VCaP (cell line): Measurements from ENCODE around the gene HCK.

Source experiments
- H3K27ac ChIP-seq: fragments of 450-650 bp; 2 replicates; pipeline ENCODE4 v1.5.1; 2017
- TF ChIP-seq, protein P1 (sequence below): fragments of 450-650 bp; conservative IDR thresholded peaks from 2 replicates; pipeline ENCODE4 v1.5.1; 2017; ENCODE audit warnings: mild to moderate bottlenecking, moderate library complexity

The HCK gene

DNA sequence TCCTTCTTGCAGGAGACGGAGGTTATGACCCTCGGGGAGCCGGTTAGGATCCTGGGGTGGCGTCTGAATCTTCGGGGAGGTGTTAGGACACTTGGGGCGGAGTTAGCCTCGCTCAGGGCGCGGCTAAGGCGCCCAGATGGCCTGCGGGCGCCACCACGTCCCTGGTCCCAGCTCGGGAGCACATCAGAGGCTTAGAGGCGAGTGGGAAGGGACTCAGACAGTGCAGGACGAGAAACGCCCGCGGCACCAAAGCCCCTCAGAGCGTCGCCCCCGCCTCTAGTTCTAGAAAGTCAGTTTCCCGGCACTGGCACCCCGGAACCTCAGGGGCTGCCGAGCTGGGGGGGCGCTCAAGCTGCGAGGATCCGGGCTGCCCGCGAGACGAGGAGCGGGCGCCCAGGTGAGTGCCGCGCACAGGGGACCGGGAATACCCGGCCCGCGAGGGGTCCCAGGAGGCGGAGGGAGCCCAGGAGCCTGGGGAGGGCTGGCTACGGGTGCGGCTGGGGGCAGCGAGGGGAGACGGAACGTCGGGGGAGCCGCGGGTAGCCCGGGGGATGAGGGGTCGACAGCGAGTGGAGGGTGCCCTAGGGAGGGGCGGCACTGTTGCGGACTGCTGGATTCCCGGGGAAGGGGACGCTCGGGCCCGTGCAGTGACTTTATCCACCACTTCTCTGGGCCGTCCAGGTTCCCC is at the start of gene HCK:
Gene HCK, plus strand, starts transcription at position 153 of the 688 bp plus-strand sequence.
- TF ChIP-seq, protein P1, sequence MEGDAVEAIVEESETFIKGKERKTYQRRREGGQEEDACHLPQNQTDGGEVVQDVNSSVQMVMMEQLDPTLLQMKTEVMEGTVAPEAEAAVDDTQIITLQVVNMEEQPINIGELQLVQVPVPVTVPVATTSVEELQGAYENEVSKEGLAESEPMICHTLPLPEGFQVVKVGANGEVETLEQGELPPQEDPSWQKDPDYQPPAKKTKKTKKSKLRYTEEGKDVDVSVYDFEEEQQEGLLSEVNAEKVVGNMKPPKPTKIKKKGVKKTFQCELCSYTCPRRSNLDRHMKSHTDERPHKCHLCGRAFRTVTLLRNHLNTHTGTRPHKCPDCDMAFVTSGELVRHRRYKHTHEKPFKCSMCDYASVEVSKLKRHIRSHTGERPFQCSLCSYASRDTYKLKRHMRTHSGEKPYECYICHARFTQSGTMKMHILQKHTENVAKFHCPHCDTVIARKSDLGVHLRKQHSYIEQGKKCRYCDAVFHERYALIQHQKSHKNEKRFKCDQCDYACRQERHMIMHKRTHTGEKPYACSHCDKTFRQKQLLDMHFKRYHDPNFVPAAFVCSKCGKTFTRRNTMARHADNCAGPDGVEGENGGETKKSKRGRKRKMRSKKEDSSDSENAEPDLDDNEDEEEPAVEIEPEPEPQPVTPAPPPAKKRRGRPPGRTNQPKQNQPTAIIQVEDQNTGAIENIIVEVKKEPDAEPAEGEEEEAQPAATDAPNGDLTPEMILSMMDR, result no peak
- H3K27ac ChIP-seq, result no peak within 1 kb of the TSS

GRCh38 chr20:32003325-32003724 is 48.7 kb upstream of the HCK start:
- H3K27ac ChIP-seq, result no peak overlapping the region
- TF ChIP-seq, protein P1, result no peak

DNA sequence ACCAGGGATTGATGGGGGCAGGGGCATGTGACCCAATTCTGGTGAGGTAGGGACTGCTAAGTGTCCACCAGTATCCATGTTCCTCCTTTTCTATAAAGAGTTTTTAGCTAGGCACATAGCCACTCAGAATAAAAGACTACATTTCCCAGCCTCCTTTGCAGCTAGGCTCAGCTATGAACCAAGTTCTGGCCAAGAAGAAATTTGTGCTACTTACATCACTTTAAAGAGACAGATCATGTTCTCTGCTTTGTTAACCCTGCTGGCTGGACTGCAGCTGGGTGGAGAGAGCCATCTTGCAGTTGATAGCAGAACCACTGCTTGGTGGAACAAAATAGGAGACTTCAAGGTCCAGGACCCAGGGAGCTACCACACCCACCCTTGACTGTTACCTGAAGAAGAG is 47.1 kb upstream of the HCK start:
- no peak overlapping the region for H3K27ac ChIP-seq
- TF ChIP-seq, protein P1, result no peak

DNA sequence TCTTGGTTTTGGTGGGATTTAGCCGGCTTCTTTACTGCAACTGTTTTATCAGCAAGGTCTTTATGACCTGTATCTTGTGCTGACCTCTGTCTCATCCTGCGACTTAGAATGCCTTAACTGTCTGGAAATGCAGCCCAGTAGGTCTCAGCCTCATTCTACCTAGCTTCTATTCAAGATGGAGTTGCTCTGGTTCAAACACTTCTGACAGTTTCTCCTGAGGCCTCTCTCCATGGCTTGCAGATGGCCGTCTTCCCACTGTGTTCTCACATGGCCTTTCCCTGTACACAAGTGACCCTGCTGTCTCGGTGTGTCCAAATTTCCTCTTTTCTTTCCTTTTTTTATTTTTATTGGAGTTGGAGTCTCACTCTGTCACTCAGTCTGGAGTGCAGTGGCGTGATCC is 46.0 kb upstream of the HCK start:
- H3K27ac ChIP-seq, result no peak overlapping the region
- TF ChIP-seq, protein P1, result no peak

GRCh38 chr20:32006841-32007786 is 44.9 kb upstream of the HCK start:
- TF ChIP-seq, protein P1, result no peak
- no peak overlapping the region for H3K27ac ChIP-seq

DNA sequence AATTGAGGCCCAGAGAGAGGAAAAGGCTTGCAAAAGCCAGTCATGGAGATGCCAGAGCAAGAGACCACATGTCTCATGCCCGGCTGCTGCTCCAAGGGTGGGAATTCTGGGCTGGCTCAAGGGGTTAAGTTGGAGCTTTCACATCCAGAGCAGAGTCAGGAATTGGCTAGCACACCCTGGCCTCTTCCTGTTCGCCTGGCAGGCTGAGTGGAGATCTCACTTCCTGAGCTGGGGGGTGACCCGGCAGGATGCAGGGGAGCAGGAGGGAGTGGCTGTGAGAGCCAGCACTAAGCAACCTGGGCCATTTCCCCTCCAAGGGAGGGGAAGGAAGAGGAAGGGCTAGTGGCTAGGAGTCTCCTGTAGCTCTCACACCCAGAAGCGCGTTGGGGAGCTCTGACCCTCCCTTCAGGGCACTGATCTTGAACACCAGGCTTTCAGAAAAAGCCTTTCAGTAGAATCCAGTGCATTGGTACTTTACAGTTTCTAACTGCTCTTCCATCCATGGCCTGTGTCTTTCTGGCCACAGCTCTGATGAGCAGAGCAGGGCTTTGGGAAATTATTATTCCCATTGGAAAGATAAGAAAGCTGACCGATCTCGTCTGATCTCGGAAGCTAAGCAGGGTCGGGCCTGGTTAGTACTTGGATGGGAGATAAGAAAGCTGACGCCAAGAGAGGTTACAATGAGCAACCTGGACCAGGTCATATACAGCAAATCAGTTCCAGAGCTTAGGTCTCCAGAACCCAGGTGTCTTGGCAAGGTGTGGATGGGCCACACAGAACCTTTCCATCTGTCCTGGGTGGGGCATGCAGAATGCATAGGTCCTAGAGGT is 44.0 kb upstream of the HCK start:
- H3K27ac ChIP-seq, result no peak overlapping the region
- TF ChIP-seq, protein P1, result no peak

DNA sequence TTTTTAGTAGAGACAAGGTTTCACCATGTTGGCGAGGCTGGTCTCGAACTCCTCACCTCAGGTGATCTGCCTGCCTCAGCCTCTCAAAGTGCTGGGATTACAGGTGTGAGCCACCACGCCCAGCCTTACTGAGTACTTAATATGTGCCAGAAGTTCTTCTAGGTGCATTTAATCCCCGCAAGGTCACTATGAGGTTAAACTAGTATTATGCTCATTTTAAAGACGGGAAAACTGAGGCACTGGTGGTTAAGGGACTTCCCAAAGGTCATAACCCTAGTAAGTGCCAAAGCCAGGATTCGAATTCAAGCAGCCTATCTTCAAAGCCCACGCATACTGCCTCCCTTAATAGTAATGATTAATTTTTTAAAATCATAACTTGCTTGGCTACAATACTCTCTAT is 42.5 kb upstream of the HCK start:
- H3K27ac ChIP-seq, result no peak overlapping the region
- TF ChIP-seq, protein P1, result no peak
